OCI-M1 (cell line): ENCODE measurements around the gene FAM184A.
"Not testable (repeated sequence)": the region's sequence is repeated elsewhere in the genome, so short reads cannot be mapped to it uniquely, and the experiment has no call there.

Experiments used
- DNase-seq: peaks from one replicate; lab custom pipeline; 2025; lab: John Stamatoyannopoulos, UW

Gene FAM184A

GRCh38 chr6:119100115-119100514, 21.7 kb upstream of the FAM184A start:
- DNase-seq = no peak

GRCh38 chr6:119097815-119098361, 19.4 kb upstream of the FAM184A start:
- DNase-seq = not testable (repeated sequence)

- no peak for DNase-seq
These were observed 18.5 kb upstream of the FAM184A start for GRCh38 chr6:119096721-119097565.

- no peak for DNase-seq
These were observed 11.8 kb upstream of the FAM184A start for GRCh38 chr6:119090256-119090655.

GRCh38 chr6:119084784-119085183, 6.3 kb upstream of the FAM184A start:
- no peak for DNase-seq

GRCh38 chr6:119083007-119083406, 4.5 kb upstream of the FAM184A start:
- DNase-seq = peak; percentile 31

GRCh38 chr6:119079283-119079809, 882 bp upstream of the FAM184A start:
- peak; percentile 50 for DNase-seq

GRCh38 chr6:119077643-119078375, 655 bp downstream of the FAM184A start:
- no peak for DNase-seq

- no peak for DNase-seq
These were observed 1.1 kb downstream of the FAM184A start for GRCh38 chr6:119077391-119077642.

GRCh38 chr6:119076576-119077390, 1.7 kb downstream of the FAM184A start:
- no peak for DNase-seq

- no peak for DNase-seq
These were observed 2.3 kb downstream of the FAM184A start for GRCh38 chr6:119076173-119076572.

GRCh38 chr6:119075200-119075981, 3.1 kb downstream of the FAM184A start:
- no peak for DNase-seq

GRCh38 chr6:119073307-119074051, 5.0 kb downstream of the FAM184A start:
- no peak for DNase-seq

GRCh38 chr6:119071576-119071975, 6.9 kb downstream of the FAM184A start:
- no peak for DNase-seq

GRCh38 chr6:119067091-119067490, 11.4 kb downstream of the FAM184A start:
- DNase-seq = peak; percentile 69

- peak; percentile 88 for DNase-seq
These were observed 11.9 kb downstream of the FAM184A start for GRCh38 chr6:119066517-119066916.

GRCh38 chr6:119065955-119066354, 12.5 kb downstream of the FAM184A start:
- DNase-seq = no peak

- DNase-seq = no peak
These were observed 13.1 kb downstream of the FAM184A start for GRCh38 chr6:119065382-119065781.

- no peak for DNase-seq
These were observed 15.0 kb downstream of the FAM184A start for GRCh38 chr6:119063491-119063890.

GRCh38 chr6:119061215-119061614, 17.2 kb downstream of the FAM184A start:
- DNase-seq = no peak
